ENCODE data around the gene SREBF1.

The SREBF1 gene

GRCh38 chr17:17882082-17882581 is 45.3 kb upstream of the SREBF1 start:
- 0 out of 2 replicates have a peak, but pooled peaks cover 33% of the 10 kb centered on the region for H3K36me3 ChIP-seq (ENCODE audit: low read depth)
- TF ChIP-seq CTCF (IDR thresholded peaks at IDR 0.05; ENCODE audit: poor library complexity, severe bottlenecking): no peak
- no peak overlapping the region for H3K27ac ChIP-seq (ENCODE audit: poor library complexity, severe bottlenecking)
- ATAC-seq (ENCODE audit: low read depth) (no peak), DNase-seq (ENCODE audit: low spot score) (no peak)
- no peaks in the 10 kb centered on the region for H3K9me3 ChIP-seq (ENCODE audit: severe bottlenecking)
- H3K27me3 ChIP-seq (ENCODE audit: insufficient read depth, poor library complexity, severe bottlenecking): no peaks in the 10 kb centered on the region
- H3K4me1 ChIP-seq (ENCODE audit: insufficient read depth, poor library complexity, severe bottlenecking): no peaks in the 10 kb centered on the region
- no peak overlapping the region for H3K4me3 ChIP-seq (ENCODE audit: severe bottlenecking)

- no peak overlapping the region for H3K27ac ChIP-seq (ENCODE audit: poor library complexity, severe bottlenecking)
- no peak for DNase-seq (ENCODE audit: low spot score)
- no peak overlapping the region for H3K4me3 ChIP-seq (ENCODE audit: severe bottlenecking)
- no peaks in the 10 kb centered on the region for H3K27me3 ChIP-seq (ENCODE audit: insufficient read depth, poor library complexity, severe bottlenecking)
- peaks cover 42% of the 10 kb centered on the region for H3K36me3 ChIP-seq (ENCODE audit: low read depth)
- no peaks in the 10 kb centered on the region for H3K4me1 ChIP-seq (ENCODE audit: insufficient read depth, poor library complexity, severe bottlenecking)
- no peak for ATAC-seq (ENCODE audit: low read depth)
- no peaks in the 10 kb centered on the region for H3K9me3 ChIP-seq (ENCODE audit: severe bottlenecking)
- no peak for TF ChIP-seq CTCF (IDR thresholded peaks at IDR 0.05; ENCODE audit: poor library complexity, severe bottlenecking)
Observed at GRCh38 chr17:17880577-17881196, 43.9 kb upstream of the SREBF1 start.

GRCh38 chr17:17877529-17878358 is 41.0 kb upstream of the SREBF1 start:
- no peak for ATAC-seq (ENCODE audit: low read depth)
- H3K27ac ChIP-seq (ENCODE audit: poor library complexity, severe bottlenecking): no peak overlapping the region
- DNase-seq (ENCODE audit: low spot score): no peak

GRCh38 chr17:17876959-17877528 is 40.3 kb upstream of the SREBF1 start:
- ATAC-seq (ENCODE audit: low read depth) (no peak), DNase-seq (ENCODE audit: low spot score) (no peak)
- no peaks in the 10 kb centered on the region for H3K27me3 ChIP-seq (ENCODE audit: insufficient read depth, poor library complexity, severe bottlenecking)
- H3K36me3 ChIP-seq (ENCODE audit: low read depth): peaks cover 54% of the 10 kb centered on the region
- H3K27ac ChIP-seq (ENCODE audit: poor library complexity, severe bottlenecking): no peak overlapping the region
- TF ChIP-seq CTCF (IDR thresholded peaks at IDR 0.05; ENCODE audit: poor library complexity, severe bottlenecking): no peak
- no peak overlapping the region for H3K4me3 ChIP-seq (ENCODE audit: severe bottlenecking)
- no peaks in the 10 kb centered on the region for H3K4me1 ChIP-seq (ENCODE audit: insufficient read depth, poor library complexity, severe bottlenecking)
- H3K9me3 ChIP-seq (ENCODE audit: severe bottlenecking): no peaks in the 10 kb centered on the region

More at GRCh38 chr17:17877529-17878358, 41.0 kb upstream of the SREBF1 start:
- Histone ChIP-seq H3K36me3 (ENCODE audit: low read depth) (peaks cover 54% of the 10 kb centered on the region), H3K27me3 (ENCODE audit: insufficient read depth, poor library complexity, severe bottlenecking) (no peaks in the 10 kb centered on the region), H3K4me3 (ENCODE audit: severe bottlenecking) (no peak overlapping the region), H3K4me1 (ENCODE audit: insufficient read depth, poor library complexity, severe bottlenecking) (no peaks in the 10 kb centered on the region), H3K9me3 (ENCODE audit: severe bottlenecking) (no peaks in the 10 kb centered on the region)
- no peak for TF ChIP-seq CTCF (IDR thresholded peaks at IDR 0.05; ENCODE audit: poor library complexity, severe bottlenecking)

Data from RWPE2 (cell line).